DND-41 (cell line): Measurements from ENCODE around the gene RGS5.

ENCODE experiments used
- ATAC-seq: fragments of 200-7000 bp; cut with Tn5 transposase; 3 replicates; pipeline ENCODE4 v1.9.1; 2021; ENCODE audit warnings: low read depth; ENCODE audit not compliant: insufficient read depth
- DNase-seq: peaks from one replicate; pipeline ENCODE4 v3.0.0-alpha.2; 2020
- H2AFZ ChIP-seq: 2 replicates; pipeline ENCODE4 v1.6.0; 2012; ENCODE audit warnings: low read depth, low read length
- H3K27ac ChIP-seq: 2 replicates; pipeline ENCODE4 v1.5.1; 2012; ENCODE audit warnings: low read length, inconsistent platforms
- H3K27me3 ChIP-seq: fragments of 200-600 bp; sonication (generic); 2 replicates; pipeline ENCODE4 v1.6.0; 2012; ENCODE audit warnings: low read length, mild to moderate bottlenecking, inconsistent platforms; ENCODE audit not compliant: insufficient read depth, poor library complexity
- H3K36me3 ChIP-seq: 2 replicates; pipeline ENCODE4 v1.5.1; 2012; ENCODE audit warnings: low read length, inconsistent platforms; ENCODE audit not compliant: insufficient read depth
- H3K4me1 ChIP-seq: 2 replicates; pipeline ENCODE4 v1.5.1; 2012; ENCODE audit warnings: mild to moderate bottlenecking, low read length; ENCODE audit not compliant: insufficient read depth
- H3K4me2 ChIP-seq: 2 replicates; pipeline ENCODE4 v1.6.0; 2012; ENCODE audit warnings: mild to moderate bottlenecking, moderate library complexity, low read length, inconsistent platforms; ENCODE audit not compliant: insufficient read depth
- H3K4me3 ChIP-seq, 2 experiments: fragments of 200-600 bp in 1 of 2; shearing (Covaris generic) in 1 of 2; 2 replicates each; pipeline ENCODE4 v1.5.1; 2012 to 2016; ENCODE audit warnings: inconsistent platforms in 2 of 2, low read length in 2 of 2, mild to moderate bottlenecking in 2 of 2, low read depth in 1 of 2, moderate library complexity in 1 of 2
- H3K79me2 ChIP-seq: 2 replicates; pipeline ENCODE4 v1.6.0; 2012; ENCODE audit warnings: low read length, inconsistent platforms; ENCODE audit not compliant: insufficient read depth
- H3K9ac ChIP-seq: 2 replicates; pipeline ENCODE4 v1.6.0; 2012; ENCODE audit warnings: low read depth, mild to moderate bottlenecking, inconsistent platforms, low read length, moderate library complexity
- H3K9me3 ChIP-seq: 2 replicates; pipeline ENCODE4 v1.5.1; 2012; ENCODE audit warnings: low read length, moderate library complexity, mild to moderate bottlenecking, inconsistent platforms; ENCODE audit not compliant: insufficient read depth, severe bottlenecking
- H4K20me1 ChIP-seq: 2 replicates; pipeline ENCODE4 v1.6.0; 2012; ENCODE audit warnings: low read length; ENCODE audit not compliant: insufficient read depth
- EZH2 ChIP-seq: IDR thresholded peaks from 3 replicates; pipeline ENCODE4 v1.6.1; 2012; ENCODE audit warnings: borderline replicate concordance, low read depth, mild to moderate bottlenecking, moderate library complexity, low read length, inconsistent platforms; ENCODE audit not compliant: severe bottlenecking
- TF ChIP-seq, protein P1 (sequence below): IDR thresholded peaks from 2 replicates; pipeline ENCODE4 v1.5.1; 2012; ENCODE audit warnings: borderline replicate concordance, low read length, moderate library complexity, mild to moderate bottlenecking; ENCODE audit not compliant: poor library complexity, severe bottlenecking; ENCODE audit errors: extremely low read depth

The RGS5 gene

DNA sequence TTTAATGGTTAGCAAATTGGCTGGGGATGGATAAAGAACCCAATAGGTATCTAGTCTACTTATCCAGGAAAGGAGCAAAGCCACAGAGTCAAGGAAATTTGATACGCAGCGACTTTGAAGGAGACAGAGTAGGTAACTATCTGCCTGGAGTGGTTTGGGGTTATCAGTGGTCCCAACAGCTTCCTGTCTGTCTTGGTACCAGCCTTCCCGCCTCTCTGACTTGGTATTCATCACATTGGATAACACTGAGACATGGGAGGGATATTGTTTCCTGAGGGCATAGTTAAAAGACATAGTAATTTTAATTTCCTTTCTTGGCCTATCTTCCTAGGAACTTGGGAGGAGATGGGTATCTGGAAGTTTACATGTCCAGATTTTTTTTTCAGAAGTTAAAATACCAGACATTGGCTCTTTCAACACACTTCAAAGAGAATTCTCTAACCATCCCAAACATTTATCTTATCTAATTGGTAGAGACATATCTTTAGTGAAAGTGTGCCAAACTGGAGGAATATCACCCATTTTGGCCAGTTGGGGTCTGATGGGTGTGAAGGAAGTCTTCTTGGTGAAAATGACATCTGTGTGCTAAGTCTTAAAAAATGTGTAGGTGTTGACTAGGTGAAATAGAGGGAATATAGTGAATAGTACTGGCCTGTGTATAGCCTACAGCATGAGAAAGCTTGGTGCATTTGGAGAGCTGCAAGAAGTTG lies 65.0 kb downstream of the RGS5 start:
- Histone ChIP-seq H3K9ac (no peak overlapping the region), H3K4me1 (no peaks in the 10 kb centered on the region), H3K27ac (no peak overlapping the region), H2AFZ (no peak overlapping the region), H3K4me3 (no peak overlapping the region), H3K27me3 (no peaks in the 10 kb centered on the region), H3K79me2 (no peaks in the 10 kb centered on the region), H3K36me3 (no peaks in the 10 kb centered on the region), H3K9me3 (no peaks in the 10 kb centered on the region), H4K20me1 (no peaks in the 10 kb centered on the region), H3K4me2 (no peak overlapping the region)
- TF ChIP-seq EZH2, result no peak
- TF ChIP-seq, protein P1, sequence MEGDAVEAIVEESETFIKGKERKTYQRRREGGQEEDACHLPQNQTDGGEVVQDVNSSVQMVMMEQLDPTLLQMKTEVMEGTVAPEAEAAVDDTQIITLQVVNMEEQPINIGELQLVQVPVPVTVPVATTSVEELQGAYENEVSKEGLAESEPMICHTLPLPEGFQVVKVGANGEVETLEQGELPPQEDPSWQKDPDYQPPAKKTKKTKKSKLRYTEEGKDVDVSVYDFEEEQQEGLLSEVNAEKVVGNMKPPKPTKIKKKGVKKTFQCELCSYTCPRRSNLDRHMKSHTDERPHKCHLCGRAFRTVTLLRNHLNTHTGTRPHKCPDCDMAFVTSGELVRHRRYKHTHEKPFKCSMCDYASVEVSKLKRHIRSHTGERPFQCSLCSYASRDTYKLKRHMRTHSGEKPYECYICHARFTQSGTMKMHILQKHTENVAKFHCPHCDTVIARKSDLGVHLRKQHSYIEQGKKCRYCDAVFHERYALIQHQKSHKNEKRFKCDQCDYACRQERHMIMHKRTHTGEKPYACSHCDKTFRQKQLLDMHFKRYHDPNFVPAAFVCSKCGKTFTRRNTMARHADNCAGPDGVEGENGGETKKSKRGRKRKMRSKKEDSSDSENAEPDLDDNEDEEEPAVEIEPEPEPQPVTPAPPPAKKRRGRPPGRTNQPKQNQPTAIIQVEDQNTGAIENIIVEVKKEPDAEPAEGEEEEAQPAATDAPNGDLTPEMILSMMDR, result no peak
- no peak for ATAC-seq
- DNase-seq, result no peak

DNA sequence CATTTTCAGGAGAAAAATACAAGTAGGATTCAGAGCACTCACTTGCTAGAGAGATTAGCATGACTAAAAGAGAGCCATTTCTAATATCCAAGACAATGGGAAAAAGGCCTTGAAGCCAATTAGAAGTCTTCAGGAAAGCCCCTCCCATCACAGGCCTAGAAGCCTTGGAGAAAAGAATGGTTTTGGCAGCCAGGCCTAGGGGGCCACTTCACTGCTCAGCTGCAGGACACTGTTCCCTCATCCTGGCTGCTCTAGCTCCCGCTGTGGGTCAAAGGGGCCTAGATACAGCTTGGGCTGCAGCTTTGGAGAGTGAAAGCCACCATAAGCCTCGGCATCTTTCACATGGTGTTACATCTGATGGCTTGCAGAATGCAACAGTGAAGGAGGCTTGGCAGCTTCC lies 70.7 kb downstream of the RGS5 start:
- H3K4me3 ChIP-seq, result no peak overlapping the region
- peaks cover 3% of the 10 kb centered on the region for H3K27me3 ChIP-seq
- no peaks in the 10 kb centered on the region for H3K9me3 ChIP-seq
- no peaks in the 10 kb centered on the region for H3K4me1 ChIP-seq
- no peak for TF ChIP-seq EZH2
- TF ChIP-seq, protein P1, result no peak
- no peaks in the 10 kb centered on the region for H3K79me2 ChIP-seq
- ATAC-seq (no peak), DNase-seq (no peak)
- no peak overlapping the region for H3K9ac ChIP-seq
- H3K36me3 ChIP-seq, result no peaks in the 10 kb centered on the region
- H3K4me2 ChIP-seq, result no peak overlapping the region
- no peak overlapping the region for H2AFZ ChIP-seq
- no peak overlapping the region for H3K27ac ChIP-seq
- H4K20me1 ChIP-seq, result no peaks in the 10 kb centered on the region

DNA sequence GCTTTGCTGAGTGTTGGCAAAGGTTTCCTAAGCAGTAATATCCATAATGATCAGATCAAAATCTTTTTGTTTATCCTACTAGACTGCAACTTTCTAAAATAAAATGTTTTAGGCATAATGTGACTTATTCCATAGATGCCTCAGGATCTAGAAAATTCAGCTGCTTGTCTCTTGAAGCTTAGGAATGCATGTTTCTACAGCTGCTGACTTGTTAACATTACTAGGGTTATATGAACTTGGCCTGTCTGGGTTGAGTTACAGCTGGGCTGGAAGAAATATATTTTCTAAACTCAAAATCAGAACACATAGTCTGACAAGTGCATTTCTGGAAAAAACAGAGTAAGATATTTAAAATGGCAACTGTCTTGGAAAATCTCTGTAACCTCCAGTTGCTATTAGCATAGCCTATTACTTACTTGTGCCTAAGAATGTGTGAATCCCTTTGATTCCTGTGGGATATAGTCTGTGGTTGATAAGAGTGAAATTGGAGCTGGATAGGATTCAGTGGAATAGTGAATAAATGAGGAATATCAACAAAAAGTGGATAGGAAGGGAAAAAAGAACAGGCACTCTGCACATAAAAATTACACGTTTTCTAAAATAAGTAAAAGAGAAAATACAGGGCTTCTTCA lies 72.4 kb downstream of the RGS5 start:
- Histone ChIP-seq H3K4me3 (no peak overlapping the region), H3K79me2 (no peaks in the 10 kb centered on the region), H3K9me3 (no peaks in the 10 kb centered on the region), H3K4me2 (no peak overlapping the region), H3K27me3 (peaks cover 3% of the 10 kb centered on the region), H2AFZ (no peak overlapping the region), H3K9ac (no peak overlapping the region), H3K4me1 (no peaks in the 10 kb centered on the region), H3K27ac (no peak overlapping the region), H3K36me3 (no peaks in the 10 kb centered on the region), H4K20me1 (no peaks in the 10 kb centered on the region)
- no peak for DNase-seq
- TF ChIP-seq, protein P1, result no peak
- TF ChIP-seq EZH2, result no peak
- ATAC-seq, result no peak
